Cardiac septum (tissue), 1 donor: ENCODE measurements around the gene DND1. TPM values are rescaled to one million over a fixed set of nuclear protein-coding genes. Genes with fewer than 3 reads are reported as not detected.
A peak's percentile ranks its signal among the peaks of the same experiment; 100 is the strongest.
"Not testable (repeated sequence)": the region's sequence is repeated elsewhere in the genome, so short reads cannot be mapped to it uniquely, and the experiment has no call there.

ENCODE experiments used
- DNase-seq: peaks from one replicate; pipeline ENCODE4 v3.0.0-alpha.2; 2020; ENCODE audit warnings: low spot score
- intact Hi-C: fragments of 100-400 bp; cut with DNase I; formaldehyde crosslinking; loops from one replicate; pipeline ENCODE4 v1.14.0; 2022
- total RNA-seq: library from RNA; stranded (reverse); fragmentation: NEBNext Ultra II Directional; extraction: Animal tissue kit (Norgen Biotek cat#: 25700); gene quantifications from one replicate; pipeline ENCODE4 v1.2.1, GENCODE V29; 2021
- donor health status: DM: no; HTN: no; CAD: no.

The DND1 gene
- total RNA-seq, 1 donor from 2014 or later = 0.48 TPM

GRCh38 chr5:140674629-140675028 lies 1.3 kb upstream of the DND1 start:
- DNase-seq = no peak
- intact Hi-C loops = no loop called here

GRCh38 chr5:140674211-140674610 lies 835 bp upstream of the DND1 start:
- no peak for DNase-seq
- intact Hi-C loops = no loop called here

GRCh38 chr5:140672455-140673186 lies 755 bp downstream of the DND1 start:
- DNase-seq = no peak
- intact Hi-C loops = no loop called here

GRCh38 chr5:140671472-140672125 lies 1.8 kb downstream of the DND1 start:
- intact Hi-C loops = no loop called here
- no peak for DNase-seq

GRCh38 chr5:140671035-140671434 lies 2.3 kb downstream of the DND1 start:
- DNase-seq, intact Hi-C loops: not testable (repeated sequence)

DNA sequence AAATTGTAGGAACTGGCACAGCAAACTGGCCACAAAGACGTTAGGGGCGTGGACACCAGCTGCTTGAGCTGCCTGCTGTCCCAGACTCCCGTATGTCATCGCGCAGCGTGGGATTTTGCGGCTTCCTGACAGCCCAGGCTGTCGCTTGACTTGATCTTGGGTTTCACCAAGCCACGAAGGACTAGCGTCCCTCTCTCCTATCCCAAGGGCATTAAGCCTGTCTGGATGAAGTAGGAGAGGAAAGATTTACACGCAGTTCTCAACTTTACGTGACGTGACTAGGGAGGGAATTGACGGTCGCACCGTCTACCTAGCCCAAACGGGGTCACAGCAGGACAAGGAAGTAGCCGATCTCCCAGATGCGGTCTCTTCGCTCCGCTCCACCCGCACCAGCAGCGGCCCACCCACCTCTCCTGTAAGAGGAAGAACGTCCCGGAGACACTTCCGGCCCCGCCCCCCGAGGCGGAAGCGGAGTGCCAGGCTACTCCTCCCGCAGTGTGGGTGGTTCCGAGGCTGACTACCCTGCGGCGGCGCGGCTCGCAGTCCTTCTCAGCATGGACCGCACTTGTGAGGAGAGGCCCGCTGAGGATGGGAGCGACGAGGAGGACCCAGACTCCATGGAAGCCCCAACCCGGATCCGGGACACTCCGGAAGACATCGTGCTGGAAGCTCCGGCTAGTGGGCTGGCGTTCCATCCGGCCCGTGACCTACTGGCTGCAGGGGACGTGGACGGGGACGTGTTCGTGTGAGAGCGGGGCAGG lies 8.8 kb downstream of the DND1 start, which contains the start of gene WDR55:
Gene WDR55, plus strand, starts transcription at position 546 of the 761 bp plus-strand sequence. Its CDS starts 9 bp downstream, at position 555.
- intact Hi-C loops = loop anchor here (1.0 to 2.0 kb wide), 2 partner anchors 18 to 27 kb away; partner anchors contain the start of genes HARS1, HARS2, IK and NDUFA2

DNA sequence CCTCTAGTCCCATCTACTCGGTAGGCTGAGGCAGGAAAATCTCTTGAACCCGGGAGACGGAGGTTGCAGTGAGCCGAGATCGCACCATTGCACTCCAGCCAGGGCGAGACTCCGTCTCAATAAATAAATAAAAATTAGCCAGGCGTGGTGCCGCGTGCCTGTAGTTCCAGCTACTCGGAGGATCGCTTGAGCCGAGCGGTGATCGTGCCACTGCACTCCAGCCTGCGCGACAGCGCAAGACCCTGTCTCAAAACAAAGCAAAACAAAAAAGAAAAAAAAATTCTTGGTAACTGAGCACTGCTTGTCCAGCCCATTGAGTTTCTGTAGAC lies 9.4 kb downstream of the DND1 start:
- intact Hi-C loops = loop anchor here (1.0 to 2.0 kb wide), 2 partner anchors 17 to 27 kb away; partner anchors contain the start of genes HARS1, HARS2, IK and NDUFA2
- no peak for DNase-seq

More for the DNA sequence above, 8.8 kb downstream of the DND1 start, which contains the start of gene WDR55:
- DNase-seq = peak; percentile 99

DNA sequence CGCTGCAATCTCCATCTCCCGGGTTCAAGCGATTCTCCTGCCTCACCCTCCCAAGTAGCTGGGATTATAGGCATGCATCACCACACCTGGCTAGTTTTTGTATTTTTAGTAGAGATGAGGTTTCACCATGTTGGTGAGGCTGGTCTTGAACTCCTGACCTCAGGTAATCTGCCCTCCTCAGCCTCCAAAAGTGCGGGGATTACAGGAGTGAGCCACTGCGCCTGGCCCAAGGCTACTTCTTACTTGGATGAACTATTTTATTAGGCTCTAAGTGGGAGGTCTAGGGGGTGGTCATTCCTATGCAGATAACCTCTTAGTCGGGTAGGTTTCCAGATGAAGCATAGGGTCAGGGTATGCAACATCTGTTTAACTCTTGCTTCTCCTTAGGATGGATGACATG lies 13.0 kb downstream of the DND1 start:
- intact Hi-C loops, DNase-seq: not testable (repeated sequence)

- intact Hi-C loops = no loop called here
- no peak for DNase-seq
Measured at GRCh38 chr5:140658870-140659269, 14.5 kb downstream of the DND1 start.

- DNase-seq = no peak
- intact Hi-C loops = loop anchor here (2.0 to 5.0 kb wide), 3 partner anchors 18 to 85 kb away; partner anchors contain the start of genes APBB3, HARS1, HARS2 and SLC35A4
Measured at GRCh38 chr5:140647042-140647419, 26.3 kb downstream of the DND1 start.

DNA sequence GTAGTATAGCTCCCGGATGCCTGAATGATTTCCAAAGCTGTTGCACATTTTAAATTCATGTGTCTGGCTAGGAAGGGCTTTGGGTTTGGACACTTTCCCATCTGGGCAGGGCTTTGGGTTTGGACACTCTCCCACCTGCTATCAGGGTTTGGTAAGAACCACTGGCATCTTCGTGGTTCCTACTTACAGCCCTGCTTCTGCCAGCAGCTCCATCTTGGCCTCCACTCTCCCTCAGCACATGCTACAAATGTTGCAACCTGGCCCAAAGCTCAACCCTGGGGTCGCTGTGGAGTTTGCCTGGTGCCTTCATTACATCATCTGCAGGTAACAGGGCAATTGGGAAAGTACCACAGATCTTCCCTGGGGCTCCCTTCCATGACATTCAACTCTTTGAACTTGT lies 30.7 kb downstream of the DND1 start:
- intact Hi-C loops = no loop called here
- no peak for DNase-seq

DNA sequence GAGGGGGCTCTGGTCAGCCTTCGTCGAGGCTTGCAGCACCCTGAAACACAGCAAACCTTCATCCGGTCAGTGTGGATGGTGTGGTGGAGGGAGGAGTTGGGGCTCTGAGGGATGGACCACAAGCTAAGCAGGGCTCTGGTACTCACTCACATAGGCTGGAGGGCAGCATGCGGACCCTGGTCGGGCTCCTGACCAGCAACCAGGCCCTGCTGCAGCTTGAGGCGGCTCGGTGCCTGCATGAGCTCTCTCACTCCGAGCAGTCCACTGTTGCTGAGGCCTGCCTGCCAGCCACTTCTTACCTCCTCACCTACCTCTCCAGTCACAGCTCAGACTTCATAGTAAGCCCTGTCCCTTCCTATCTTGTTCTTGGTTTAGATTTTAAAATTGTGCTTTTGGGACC lies 31.7 kb downstream of the DND1 start:
- DNase-seq = no peak
- intact Hi-C loops = no loop called here

DNA sequence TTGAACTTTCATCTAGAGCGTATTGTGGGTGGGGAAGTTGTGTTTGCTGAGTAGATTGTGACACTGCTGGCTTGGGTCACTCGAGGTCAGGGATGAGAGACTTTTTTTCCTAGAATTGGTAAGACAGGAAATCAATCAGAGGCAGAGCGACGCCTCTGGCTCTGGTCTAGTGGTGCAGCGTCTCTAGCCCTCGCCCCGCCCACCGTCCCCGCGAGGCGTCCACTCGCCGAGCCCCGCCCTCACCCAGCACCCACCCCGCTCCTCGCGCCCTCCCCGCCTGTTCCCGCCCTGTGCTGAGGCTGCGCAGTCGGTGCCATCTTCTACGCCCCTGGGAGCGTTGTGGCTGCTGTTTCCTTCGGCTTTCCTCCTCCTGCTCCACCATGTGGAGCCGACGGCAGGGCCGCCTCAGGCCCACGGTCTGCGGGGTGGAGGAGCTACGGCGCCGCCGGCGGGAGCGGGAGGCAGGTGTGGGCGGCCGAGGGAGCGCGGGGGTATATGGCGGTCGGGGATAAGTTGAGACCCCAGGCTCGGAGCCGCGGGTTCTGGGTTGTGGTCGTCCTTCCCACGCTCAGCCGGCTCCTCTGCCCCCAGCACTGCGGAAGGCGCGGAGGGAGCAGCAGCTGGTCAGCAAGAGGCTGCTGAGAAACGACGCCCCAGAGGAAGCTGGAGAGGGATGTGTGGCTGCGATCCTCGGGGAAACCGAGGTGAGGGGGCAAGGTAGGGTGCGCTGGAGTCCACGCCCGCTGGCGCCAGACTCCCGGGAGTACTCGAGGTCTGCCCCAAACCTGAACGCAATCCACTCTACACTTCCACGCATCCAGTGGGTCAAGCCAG lies 34.0 kb downstream of the DND1 start, which contains the start of gene TMCO6:
Gene TMCO6, plus strand, starts transcription at position 304 of the 834 bp plus-strand sequence. Its CDS starts 77 bp downstream, at position 381.
- DNase-seq = peak; percentile 99
- intact Hi-C loops = loop anchor here (5.0 kb wide), 2 partner anchors 72 to 237 kb away; partner anchors contain the start of gene ANKHD1

GRCh38 chr5:140638898-140639147 lies 34.6 kb downstream of the DND1 start:
- not testable (repeated sequence) for DNase-seq
- intact Hi-C loops = loop anchor here (5.0 kb wide), 2 partner anchors 72 to 237 kb away; partner anchors contain the start of gene ANKHD1

DNA sequence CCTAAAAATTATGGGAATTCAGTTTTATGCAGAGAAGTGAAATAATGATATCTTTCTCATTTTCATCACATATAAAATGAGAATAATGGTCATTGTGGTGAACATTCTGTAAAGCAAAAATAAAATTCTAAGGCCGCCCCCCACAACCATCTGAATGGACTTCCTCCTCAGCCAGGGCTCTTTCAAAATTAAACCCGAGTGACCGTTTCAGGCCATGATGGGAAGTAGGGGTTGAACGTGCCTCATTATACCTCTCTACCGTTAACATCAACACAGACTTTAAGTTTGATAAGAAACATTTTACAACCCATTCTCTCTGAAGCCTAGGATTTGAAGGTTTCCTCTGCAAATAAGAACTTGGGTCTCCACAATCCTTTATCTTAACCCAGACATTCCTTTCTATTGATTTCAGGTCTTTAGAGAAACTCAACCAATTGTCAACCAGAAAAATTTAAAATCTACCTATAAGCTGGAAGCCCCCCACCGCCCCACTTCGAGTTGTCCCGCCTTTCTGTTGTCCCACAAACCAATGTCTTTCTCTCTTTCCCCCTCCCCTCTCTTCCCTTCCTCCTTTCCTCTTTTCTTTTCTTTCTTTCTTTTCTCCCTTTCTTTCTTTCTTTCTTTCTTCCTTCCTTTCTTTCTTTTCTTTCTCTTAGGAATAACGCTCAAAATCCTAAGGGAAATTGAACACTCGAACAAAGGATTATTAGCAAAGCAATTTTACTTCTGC lies 35.8 kb downstream of the DND1 start:
- no peak for DNase-seq
- intact Hi-C loops = loop anchor here (5.0 kb wide), 2 partner anchors 70 to 235 kb away; partner anchors contain the start of gene ANKHD1

GRCh38 chr5:140635291-140636257 lies 37.8 kb downstream of the DND1 start:
- no peak for DNase-seq
- intact Hi-C loops = loop anchor here (5.0 kb wide), 2 partner anchors 68 to 233 kb away; partner anchors contain the start of gene ANKHD1

DNA sequence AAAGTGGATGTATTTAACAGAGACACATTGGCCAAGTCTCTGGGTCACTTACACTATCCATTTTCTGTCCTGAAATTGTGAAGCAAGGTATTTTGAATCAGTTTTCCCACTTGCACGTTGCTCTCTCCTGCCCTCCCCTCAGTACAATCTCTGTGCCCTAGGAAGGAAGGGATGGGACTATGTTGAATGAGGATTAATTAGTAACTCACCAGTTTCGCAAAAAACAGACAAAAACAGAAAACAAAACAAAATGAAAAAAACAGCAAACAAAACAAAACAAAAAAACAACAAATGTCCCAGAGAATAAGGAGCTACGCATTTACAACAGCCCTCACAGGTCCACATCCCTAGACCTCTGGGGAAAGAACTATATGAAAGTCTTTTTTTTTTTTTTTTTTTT lies 39.3 kb downstream of the DND1 start:
- intact Hi-C loops = loop anchor here (5.0 kb wide), 2 partner anchors 87 to 262 kb away; partner anchors contain the start of gene EIF4EBP3
- no peak for DNase-seq
